ENCODE results near the gene BTBD16. TPM values are rescaled to one million over a fixed set of nuclear protein-coding genes. Genes with fewer than 3 reads are reported as not detected.

BTBD16 gene
- total RNA-seq, 1 experiment from 2014 or later: not detected

DNA sequence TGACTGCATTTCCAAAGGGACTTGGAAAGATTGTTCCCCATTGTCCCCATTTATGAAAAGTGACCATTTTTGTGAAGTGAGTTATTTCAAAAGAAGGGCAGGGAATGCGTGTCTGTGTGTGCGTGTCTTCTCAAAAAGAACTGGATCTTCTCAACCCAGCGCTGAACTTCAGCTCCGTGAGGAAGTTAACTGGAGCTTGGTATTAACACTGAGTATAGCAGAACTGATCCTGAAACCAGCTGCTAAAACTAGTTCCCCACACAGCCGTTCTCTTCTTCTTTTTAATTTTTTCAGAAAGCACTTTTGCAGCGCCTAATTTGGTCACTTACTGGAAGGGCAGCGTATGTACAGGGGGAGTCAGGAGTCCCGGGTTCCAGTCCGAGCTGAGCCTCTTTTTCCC is 57.6 kb downstream of the BTBD16 start:
- Histone ChIP-seq H3K79me1 (ENCODE audit: insufficient read depth, low read depth, low read length, poor library complexity, severe bottlenecking) (no peaks in the 10 kb centered on the region), H4K91ac (ENCODE audit: insufficient read length, low read depth, low read length) (no peak overlapping the region), H2BK120ac (ENCODE audit: low read depth, low read length, poor library complexity, severe bottlenecking) (no peak overlapping the region), H2BK20ac (ENCODE audit: low read depth, low read length, poor library complexity, severe bottlenecking) (no peak overlapping the region), H2BK5ac (ENCODE audit: insufficient read length, low read length) (no peak overlapping the region), H3K4ac (ENCODE audit: low read depth, low read length) (no peak overlapping the region), H3K23me2 (ENCODE audit: insufficient read length, low read depth, low read length, poor library complexity, severe bottlenecking) (no peaks in the 10 kb centered on the region), H4K5ac (ENCODE audit: insufficient read length, low read depth, low read length) (no peak overlapping the region), H2AFZ (ENCODE audit: low read length) (no peak overlapping the region), H4K8ac (replicated peaks; ENCODE audit: insufficient read length, low read depth, low read length) (no peak overlapping the region), H3K9me3 (ENCODE audit: control insufficient read depth, low read depth, low read length) (no peaks in the 10 kb centered on the region), H4K20me1 (ENCODE audit: control insufficient read depth, insufficient read depth, insufficient read length) (no peaks in the 10 kb centered on the region), H2BK15ac (ENCODE audit: low read depth, low read length) (no peak overlapping the region), H3K56ac (ENCODE audit: insufficient read length, low read depth, low read length) (no peak overlapping the region), H3K18ac (ENCODE audit: insufficient read length, low read depth, low read length) (no peak overlapping the region), H2BK12ac (ENCODE audit: insufficient read length, low read depth, low read length) (no peak overlapping the region), H3K27me3 (ENCODE audit: insufficient read depth, low read length) (no peaks in the 10 kb centered on the region), H3K27ac (ENCODE audit: insufficient read length, low read depth, low read length) (no peak overlapping the region), H3K4me1 (ENCODE audit: insufficient read depth, low read length) (no peaks in the 10 kb centered on the region), H3K79me2 (ENCODE audit: insufficient read depth, low read length) (no peaks in the 10 kb centered on the region), H3K4me2 (ENCODE audit: insufficient read depth, insufficient read length, low read length) (no peak overlapping the region), H3K23ac (ENCODE audit: insufficient read length, low read depth, low read length) (no peak overlapping the region), H3K9ac (ENCODE audit: extremely low read depth, insufficient read length, low read length) (no peak overlapping the region), H2AK5ac (ENCODE audit: insufficient read length, low read length) (no peak overlapping the region), H3K14ac (ENCODE audit: insufficient read depth, low read length) (no peak overlapping the region), H3T11ph (ENCODE audit: low read length) (no peak overlapping the region)
- DNase-seq: no peak
- Mint-ChIP-seq H3K27ac (no peak overlapping the region), H3K36me3 (ENCODE audit: insufficient read depth in 1 of 3, low read depth in 3 of 3) (peaks cover 0 to 2% (median 0%) of the 10 kb centered on the region in 3 experiments; a peak in 1 of 7 replicates), H3K9me3 (no peaks in the 10 kb centered on the region), H3K27me3 (ENCODE audit: low read depth) (peaks cover 6% of the 10 kb centered on the region), H3K4me1 (peaks cover 10 to 18% of the 10 kb centered on the region in 2 experiments), H3K4me3 (no peak overlapping the region)
- TF ChIP-seq, protein P1, sequence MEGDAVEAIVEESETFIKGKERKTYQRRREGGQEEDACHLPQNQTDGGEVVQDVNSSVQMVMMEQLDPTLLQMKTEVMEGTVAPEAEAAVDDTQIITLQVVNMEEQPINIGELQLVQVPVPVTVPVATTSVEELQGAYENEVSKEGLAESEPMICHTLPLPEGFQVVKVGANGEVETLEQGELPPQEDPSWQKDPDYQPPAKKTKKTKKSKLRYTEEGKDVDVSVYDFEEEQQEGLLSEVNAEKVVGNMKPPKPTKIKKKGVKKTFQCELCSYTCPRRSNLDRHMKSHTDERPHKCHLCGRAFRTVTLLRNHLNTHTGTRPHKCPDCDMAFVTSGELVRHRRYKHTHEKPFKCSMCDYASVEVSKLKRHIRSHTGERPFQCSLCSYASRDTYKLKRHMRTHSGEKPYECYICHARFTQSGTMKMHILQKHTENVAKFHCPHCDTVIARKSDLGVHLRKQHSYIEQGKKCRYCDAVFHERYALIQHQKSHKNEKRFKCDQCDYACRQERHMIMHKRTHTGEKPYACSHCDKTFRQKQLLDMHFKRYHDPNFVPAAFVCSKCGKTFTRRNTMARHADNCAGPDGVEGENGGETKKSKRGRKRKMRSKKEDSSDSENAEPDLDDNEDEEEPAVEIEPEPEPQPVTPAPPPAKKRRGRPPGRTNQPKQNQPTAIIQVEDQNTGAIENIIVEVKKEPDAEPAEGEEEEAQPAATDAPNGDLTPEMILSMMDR (conservative IDR thresholded peaks at IDR 0.05): no peak
- WGBS (ENCODE audit: extremely low coverage, insufficient read length, low lambda C conversion rate): no CpG with 5 or more reads among the region's 9 CpGs
